AG04449 (cell line): Measurements from ENCODE around the gene SSB.

Experiments used
- CTCF ChIA-PET: fragments of 350-600 bp; formaldehyde crosslinking; extraction: SDS; loops from one replicate; lab custom pipeline; 2021; ENCODE audit warnings: antibody characterized with exemption; lab: Yijun Ruan, JAX
- POLR2A ChIA-PET: fragments of 400-600, 350-600 bp; formaldehyde crosslinking; extraction: SDS; loops from one replicate; lab custom pipeline; 2020; ENCODE audit warnings: antibody characterized with exemption, inconsistent platforms; lab: Yijun Ruan, JAX
- DNase-seq: peaks from one replicate; pipeline ENCODE4 v3.0.0-alpha.2; 2010; ENCODE audit warnings: low read depth, low spot score
- H3K4me3 ChIP-seq: 2 replicates; pipeline ENCODE4 v1.5.1; 2011; ENCODE audit warnings: low read depth, mild to moderate bottlenecking, control low read depth, low read length
- TF ChIP-seq, protein P1 (sequence below): IDR thresholded peaks from one replicate; pipeline ENCODE4 v1.5.1; 2011; ENCODE audit warnings: mild to moderate bottlenecking, moderate library complexity, low read length, control low read depth, inconsistent platforms; ENCODE audit not compliant: insufficient read depth; ENCODE audit errors: missing control alignments

Gene SSB

DNA sequence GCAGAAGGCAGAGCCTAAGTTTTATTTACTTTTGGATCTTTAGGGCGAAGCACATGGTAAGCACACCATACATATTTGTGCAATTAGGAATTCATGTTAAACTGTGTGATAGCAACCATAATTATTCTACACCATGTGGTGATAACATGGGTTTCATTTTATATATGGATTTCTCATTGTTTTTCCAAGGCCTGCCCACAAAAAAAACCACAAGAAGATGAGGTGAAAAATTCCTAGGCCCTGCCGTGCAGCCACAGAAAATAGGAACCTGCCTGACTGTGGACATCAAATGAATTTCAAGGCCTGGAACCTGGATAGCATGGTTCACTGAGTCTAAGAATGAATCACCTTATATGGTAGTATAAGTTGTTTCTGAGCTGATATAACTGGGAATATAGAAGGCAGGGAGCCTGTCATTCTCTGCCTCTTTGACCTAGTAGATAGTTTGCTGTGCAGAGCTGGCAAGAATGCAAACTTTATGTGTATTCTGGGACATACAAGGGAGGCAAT lies 22.4 kb upstream of the SSB start:
- ChIA-PET CTCF (interaction anchor here (1.0 to 1.9 kb wide), 6 partner anchors 15 to 325 kb away, joined by 3 to 7 read pairs (median 3); no protein-coding TSS in a partner anchor), POLR2A (no interaction called here)
- no peak for DNase-seq
- H3K4me3 ChIP-seq: no peak overlapping the region
- TF ChIP-seq, protein P1, sequence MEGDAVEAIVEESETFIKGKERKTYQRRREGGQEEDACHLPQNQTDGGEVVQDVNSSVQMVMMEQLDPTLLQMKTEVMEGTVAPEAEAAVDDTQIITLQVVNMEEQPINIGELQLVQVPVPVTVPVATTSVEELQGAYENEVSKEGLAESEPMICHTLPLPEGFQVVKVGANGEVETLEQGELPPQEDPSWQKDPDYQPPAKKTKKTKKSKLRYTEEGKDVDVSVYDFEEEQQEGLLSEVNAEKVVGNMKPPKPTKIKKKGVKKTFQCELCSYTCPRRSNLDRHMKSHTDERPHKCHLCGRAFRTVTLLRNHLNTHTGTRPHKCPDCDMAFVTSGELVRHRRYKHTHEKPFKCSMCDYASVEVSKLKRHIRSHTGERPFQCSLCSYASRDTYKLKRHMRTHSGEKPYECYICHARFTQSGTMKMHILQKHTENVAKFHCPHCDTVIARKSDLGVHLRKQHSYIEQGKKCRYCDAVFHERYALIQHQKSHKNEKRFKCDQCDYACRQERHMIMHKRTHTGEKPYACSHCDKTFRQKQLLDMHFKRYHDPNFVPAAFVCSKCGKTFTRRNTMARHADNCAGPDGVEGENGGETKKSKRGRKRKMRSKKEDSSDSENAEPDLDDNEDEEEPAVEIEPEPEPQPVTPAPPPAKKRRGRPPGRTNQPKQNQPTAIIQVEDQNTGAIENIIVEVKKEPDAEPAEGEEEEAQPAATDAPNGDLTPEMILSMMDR: no peak

DNA sequence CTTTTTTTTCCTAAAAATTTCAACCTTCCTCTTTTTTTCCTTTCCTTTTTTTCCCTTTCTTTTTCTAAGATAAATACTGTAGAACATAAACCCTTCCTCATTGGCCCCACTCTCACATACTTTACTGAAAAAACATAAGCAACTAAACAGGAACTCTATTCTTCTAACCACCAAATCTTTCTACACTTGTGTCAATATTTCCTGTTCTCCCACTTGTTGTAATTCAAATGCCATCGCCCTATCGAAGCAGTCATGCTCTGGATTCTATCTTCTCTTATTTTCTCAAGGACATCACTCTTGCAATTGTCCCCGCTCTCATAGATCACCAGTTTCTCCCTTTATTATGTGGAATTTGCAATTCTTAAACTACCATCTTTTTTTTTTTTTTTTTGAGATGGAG lies 20.2 kb upstream of the SSB start:
- POLR2A ChIA-PET: no interaction called here

GRCh38 chr2:169781249-169782013 lies 17.2 kb upstream of the SSB start:
- no peak overlapping the region for H3K4me3 ChIP-seq
- CTCF ChIA-PET: no interaction called here
- TF ChIP-seq, protein P1: no peak
- POLR2A ChIA-PET: no interaction called here
- no peak for DNase-seq

More for the DNA sequence above, 20.2 kb upstream of the SSB start:
- H3K4me3 ChIP-seq: no peak overlapping the region
- CTCF ChIA-PET: no interaction called here
- TF ChIP-seq, protein P1: no peak
- no peak for DNase-seq

GRCh38 chr2:169782513-169782912 lies 16.2 kb upstream of the SSB start:
- CTCF ChIA-PET: no interaction called here
- TF ChIP-seq, protein P1: no peak
- POLR2A ChIA-PET: no interaction called here
- DNase-seq: no peak
- no peak overlapping the region for H3K4me3 ChIP-seq

- TF ChIP-seq, protein P1: no peak
- CTCF ChIA-PET: interaction anchor here (1.2 to 1.6 kb wide), 4 partner anchors 15 to 339 kb away, joined by 3 to 7 read pairs (median 4); no protein-coding TSS in a partner anchor
- no peak for DNase-seq
- no peak overlapping the region for H3K4me3 ChIP-seq
- POLR2A ChIA-PET: no interaction called here
Measured at GRCh38 chr2:169790581-169790980, 8.1 kb upstream of the SSB start.

DNA sequence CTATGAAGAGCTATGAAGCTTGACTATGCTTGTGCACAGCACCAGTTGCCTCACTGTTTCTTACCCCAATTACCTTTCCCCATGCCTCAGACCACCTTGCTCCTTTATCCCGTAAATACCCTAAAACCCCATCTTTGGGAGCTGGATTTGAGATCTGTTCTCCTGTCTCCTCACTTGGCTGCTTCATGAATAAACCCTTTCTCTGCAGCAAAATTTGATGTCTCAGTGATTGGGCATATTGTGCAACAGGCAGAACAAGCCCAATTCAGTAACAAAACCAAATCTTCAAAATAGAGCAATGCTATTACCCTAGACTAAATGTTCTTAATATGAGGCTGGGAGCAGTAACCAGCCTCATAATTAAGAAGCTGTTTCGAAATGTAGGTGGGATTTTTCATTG lies 3.5 kb upstream of the SSB start:
- H3K4me3 ChIP-seq: no peak overlapping the region
- TF ChIP-seq, protein P1: no peak
- ChIA-PET CTCF (interaction anchor here (1.5 kb wide), 1 partner anchor 29 kb away, joined by 5 read pairs; the partner anchor contains the start of gene METTL5), POLR2A (no interaction called here)
- DNase-seq: no peak
